Activated CD8-positive, alpha-beta T cell treated with anti-CD3 and anti-CD28 coated beads for 36 hours (primary cell): ENCODE measurements around the gene ZNF90. TPM values are rescaled to one million over a fixed set of nuclear protein-coding genes. Genes with fewer than 3 reads are reported as not detected.
"Not testable (repeated sequence)": the region's sequence is repeated elsewhere in the genome, so short reads cannot be mapped to it uniquely, and the experiment has no call there.

Experiments used
- ATAC-seq: fragments of 200-7000 bp; cut with Tn5 transposase; one replicate; pipeline ENCODE4 v1.10.0; 2021; ENCODE audit warnings: mild to moderate bottlenecking, moderate library complexity
- CTCF ChIA-PET: fragments of 350-600 bp; sonication (Branson Sonifier 250); formaldehyde crosslinking; loops from one replicate; lab custom pipeline; 2021; ENCODE audit warnings: antibody characterized with exemption; lab: Charles Lee
- POLR2A ChIA-PET: fragments of 350-600 bp; sonication (Branson Sonifier 250); formaldehyde crosslinking; loops from one replicate; lab custom pipeline; 2021; ENCODE audit warnings: antibody characterized with exemption; lab: Charles Lee
- DNase-seq: peaks from one replicate; pipeline ENCODE4 v3.0.0-alpha.2; 2020
- H3K27ac Mint-ChIP-seq: one replicate; pipeline ENCODE4 v1.8.0; 2021; ENCODE audit warnings: mild to moderate bottlenecking, mixed read lengths
- H3K27me3 Mint-ChIP-seq: one replicate; pipeline ENCODE4 v1.8.0; 2021; ENCODE audit warnings: mixed read lengths
- H3K36me3 Mint-ChIP-seq: one replicate; pipeline ENCODE4 v1.8.0; 2021; ENCODE audit warnings: low read depth, mixed read lengths
- H3K4me1 Mint-ChIP-seq: one replicate; pipeline ENCODE4 v1.8.0; 2021; ENCODE audit warnings: low read depth, mixed read lengths
- H3K4me3 Mint-ChIP-seq: one replicate; pipeline ENCODE4 v1.8.0; 2021; ENCODE audit warnings: mild to moderate bottlenecking, moderate library complexity, mixed read lengths
- H3K9me3 Mint-ChIP-seq: one replicate; pipeline ENCODE4 v1.8.0; 2021; ENCODE audit warnings: mixed read lengths
- CTCF ChIP-seq: fragments of 200-600 bp; IDR thresholded peaks from one replicate; pipeline ENCODE4 v1.8.0; 2022; ENCODE audit warnings: antibody characterized with exemption, mild to moderate bottlenecking
- intact Hi-C: fragments of 100-400 bp; cut with micrococcal nuclease; formaldehyde crosslinking; loops from one replicate; pipeline ENCODE4 v1.10.0; 2022
- total RNA-seq, 2 experiments: library from RNA; stranded (reverse); gene quantifications; one replicate each; pipeline ENCODE4 v1.2.3, GENCODE V29; 2021

ZNF90 gene
- total RNA-seq, 2 experiments from 2014 or later: 21.4 to 21.9 TPM

DNA sequence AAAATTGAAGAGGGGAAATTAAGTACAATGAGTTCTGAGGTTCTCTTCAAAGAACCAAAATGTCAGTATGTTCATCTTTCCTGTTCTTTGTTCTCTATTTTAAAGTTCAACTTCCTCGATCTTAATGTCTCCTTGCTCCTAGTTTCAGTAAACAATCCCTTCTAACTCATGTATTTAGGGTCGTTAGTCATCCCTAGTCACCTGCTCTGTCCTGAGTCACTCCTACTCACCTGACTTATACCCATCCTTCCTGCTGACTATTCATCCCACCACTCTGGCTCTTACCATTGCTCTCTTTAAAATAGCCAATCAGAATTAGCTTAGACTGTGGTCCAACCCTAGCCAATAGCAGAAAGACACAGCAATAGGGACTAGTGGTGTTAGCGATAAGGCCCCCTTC, 24.3 kb downstream of the ZNF90 start:
- intact Hi-C loops: no loop called here
- Mint-ChIP-seq H3K4me3 (no peak overlapping the region), H3K36me3 (peaks cover 88% of the 10 kb centered on the region), H3K27me3 (no peaks in the 10 kb centered on the region), H3K4me1 (no peaks in the 10 kb centered on the region), H3K27ac (no peak overlapping the region), H3K9me3 (peaks cover 57% of the 10 kb centered on the region)
- ChIA-PET CTCF (interaction anchor here (0.5 kb wide), 1 partner anchor 407 kb away, joined by 3 read pairs; no protein-coding TSS in a partner anchor), POLR2A (no interaction called here)
- ATAC-seq: no peak
- DNase-seq: no peak
- no peak for TF ChIP-seq CTCF

DNA sequence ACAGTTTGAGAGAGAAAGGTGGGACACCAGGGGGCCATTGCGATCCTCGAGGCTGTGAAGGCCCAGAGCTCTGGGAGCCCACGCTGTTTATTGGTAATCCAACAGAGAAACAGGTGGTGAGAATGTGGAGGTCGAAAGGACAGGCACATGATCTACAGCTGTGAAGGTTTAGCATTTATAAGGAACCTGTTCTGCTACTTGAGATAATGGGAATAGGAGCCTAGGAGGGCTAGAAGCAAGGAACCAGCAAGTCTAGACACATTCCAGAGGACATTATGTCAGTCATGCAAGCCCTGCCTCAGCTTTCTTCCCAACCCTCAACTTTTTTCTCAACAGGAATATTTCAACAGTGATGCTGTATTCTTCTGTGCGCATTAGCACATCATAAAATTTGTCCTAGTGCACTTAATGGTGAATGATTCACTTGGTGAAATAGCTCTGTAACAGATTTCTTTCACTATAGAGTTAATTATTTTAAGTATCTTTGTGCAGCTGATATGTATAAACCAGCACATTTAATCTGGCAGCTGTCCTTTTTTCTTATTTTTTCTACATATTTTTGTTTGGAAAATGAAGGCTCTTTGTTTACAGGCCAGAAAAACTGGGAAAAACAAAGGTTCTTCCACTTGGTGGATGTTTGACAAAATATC, 25.4 kb downstream of the ZNF90 start:
- POLR2A ChIA-PET: interaction anchor here (0.6 kb wide), 1 partner anchor 68 kb away, joined by 3 read pairs; no protein-coding TSS in a partner anchor
- DNase-seq: no peak
- Mint-ChIP-seq H3K4me1 (no peaks in the 10 kb centered on the region), H3K27ac (no peak overlapping the region), H3K9me3 (peaks cover 55% of the 10 kb centered on the region), H3K27me3 (no peaks in the 10 kb centered on the region), H3K4me3 (no peak overlapping the region), H3K36me3 (peaks cover 84% of the 10 kb centered on the region)
- ATAC-seq: no peak
- TF ChIP-seq CTCF: no peak
- intact Hi-C loops: no loop called here
- CTCF ChIA-PET: no interaction called here

GRCh38 chr19:20107301-20107700, 29.5 kb downstream of the ZNF90 start:
- no peak for ATAC-seq
- DNase-seq: no peak
- peaks cover 36% of the 10 kb centered on the region for H3K9me3 Mint-ChIP-seq
- H3K27ac Mint-ChIP-seq: no peak overlapping the region
- no peak for TF ChIP-seq CTCF
- POLR2A ChIA-PET: no interaction called here
- intact Hi-C loops: no loop called here
- CTCF ChIA-PET: no interaction called here
- no peaks in the 10 kb centered on the region for H3K27me3 Mint-ChIP-seq
- no peak overlapping the region for H3K4me3 Mint-ChIP-seq
- H3K4me1 Mint-ChIP-seq: no peaks in the 10 kb centered on the region
- peaks cover 67% of the 10 kb centered on the region for H3K36me3 Mint-ChIP-seq

GRCh38 chr19:20118064-20118839, 40.5 kb downstream of the ZNF90 start:
- ATAC-seq, H3K27ac Mint-ChIP-seq, intact Hi-C loops, POLR2A ChIA-PET, H3K4me3 Mint-ChIP-seq, CTCF ChIA-PET, H3K27me3 Mint-ChIP-seq, DNase-seq, H3K4me1 Mint-ChIP-seq: not testable (repeated sequence)
- Mint-ChIP-seq H3K36me3 (peaks cover 71% of the 10 kb centered on the region), H3K9me3 (peaks cover 48% of the 10 kb centered on the region)

- no peak overlapping the region for H3K4me3 Mint-ChIP-seq
- peaks cover 45% of the 10 kb centered on the region for H3K9me3 Mint-ChIP-seq
- no peak for ATAC-seq
- intact Hi-C loops: no loop called here
- H3K27me3 Mint-ChIP-seq: no peaks in the 10 kb centered on the region
- no peak overlapping the region for H3K27ac Mint-ChIP-seq
- TF ChIP-seq CTCF: no peak
- no peaks in the 10 kb centered on the region for H3K4me1 Mint-ChIP-seq
- no peak for DNase-seq
- CTCF ChIA-PET: interaction anchor here (1.0 kb wide), 1 partner anchor 197 kb away, joined by 3 read pairs; no protein-coding TSS in a partner anchor
- peaks cover 63% of the 10 kb centered on the region for H3K36me3 Mint-ChIP-seq
- POLR2A ChIA-PET: no interaction called here
Observed at GRCh38 chr19:20124879-20125278, 47.1 kb downstream of the ZNF90 start.

DNA sequence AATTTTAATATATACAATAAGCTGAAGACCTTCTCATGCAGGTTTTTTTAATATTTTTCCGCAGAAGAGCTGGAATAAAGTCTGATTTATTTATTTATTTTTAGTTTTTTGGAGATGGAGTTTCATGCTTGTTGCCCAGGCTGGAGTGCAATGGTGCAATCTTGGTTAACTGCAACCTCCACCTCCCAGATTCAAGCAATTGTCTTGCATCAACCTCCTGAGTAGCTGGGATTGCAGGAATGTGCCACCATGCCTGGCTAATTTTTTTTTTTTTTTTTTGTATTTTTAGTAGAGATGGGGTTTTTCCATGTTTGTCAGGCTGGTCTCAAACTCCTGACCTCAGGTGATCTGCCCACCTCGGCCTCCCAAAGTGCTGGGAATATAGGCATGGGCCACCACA, 55.1 kb downstream of the ZNF90 start:
- POLR2A ChIA-PET, CTCF ChIA-PET, DNase-seq, intact Hi-C loops, H3K4me1 Mint-ChIP-seq, H3K27ac Mint-ChIP-seq, ATAC-seq, H3K4me3 Mint-ChIP-seq, H3K27me3 Mint-ChIP-seq: not testable (repeated sequence)
- Mint-ChIP-seq H3K9me3 (peaks cover 34% of the 10 kb centered on the region), H3K36me3 (peaks cover 22% of the 10 kb centered on the region)

DNA sequence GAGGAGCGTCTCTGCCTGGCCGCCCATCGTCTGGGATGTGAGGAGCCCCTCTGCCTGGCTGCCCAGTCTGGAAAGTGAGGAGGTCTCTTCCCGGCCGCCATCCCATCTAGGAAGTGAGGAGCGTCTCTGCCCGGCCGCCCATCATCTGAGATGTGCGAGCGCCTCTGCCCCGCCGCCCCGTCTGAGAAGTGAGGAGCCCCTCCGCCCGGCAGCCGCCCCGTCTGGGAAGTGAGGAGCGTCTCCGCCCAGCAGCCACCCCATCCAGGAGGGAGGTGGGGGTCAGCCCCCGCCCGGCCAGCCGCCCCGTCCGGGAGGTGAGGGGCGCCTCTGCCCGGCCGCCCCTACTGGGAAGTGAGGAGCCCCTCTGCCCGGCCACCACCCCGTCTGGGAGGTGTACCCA, 59.9 kb downstream of the ZNF90 start:
- intact Hi-C loops, H3K36me3 Mint-ChIP-seq, ATAC-seq, H3K27me3 Mint-ChIP-seq, H3K27ac Mint-ChIP-seq, POLR2A ChIA-PET, DNase-seq, H3K4me1 Mint-ChIP-seq, CTCF ChIA-PET, H3K4me3 Mint-ChIP-seq: not testable (repeated sequence)
- H3K9me3 Mint-ChIP-seq: peaks cover 23% of the 10 kb centered on the region
